SW 1271 (cell line): ENCODE data around the gene CMC2.
A peak's percentile ranks its signal among the peaks of the same experiment; 100 is the strongest.

Experiments used
- DNase-seq, 2 experiments: peaks; one replicate each; lab custom pipeline; 2025; lab: John Stamatoyannopoulos, UW

CMC2 gene

GRCh38 chr16:80973991-80974390 lies 32.7 kb downstream of the CMC2 start:
- no peak for DNase-seq

- no peak for DNase-seq
Observed at GRCh38 chr16:80972611-80973010, 34.1 kb downstream of the CMC2 start.

GRCh38 chr16:80971819-80972218 lies 34.9 kb downstream of the CMC2 start:
- no peak for DNase-seq

- no peak for DNase-seq
Observed at GRCh38 chr16:80969114-80969484, 37.6 kb downstream of the CMC2 start.

- no peak for DNase-seq
Observed at GRCh38 chr16:80968386-80969113, 38.1 kb downstream of the CMC2 start.

GRCh38 chr16:80966617-80967016 lies 40.1 kb downstream of the CMC2 start:
- no peak for DNase-seq

GRCh38 chr16:80964351-80964750 lies 42.3 kb downstream of the CMC2 start:
- no peak for DNase-seq

GRCh38 chr16:80962879-80963278 lies 43.8 kb downstream of the CMC2 start:
- no peak for DNase-seq

- DNase-seq = no peak
Observed at GRCh38 chr16:80958284-80958683, 48.4 kb downstream of the CMC2 start.

- DNase-seq = no peak
Observed at GRCh38 chr16:80954985-80955384, 51.7 kb downstream of the CMC2 start.

GRCh38 chr16:80948886-80949493 lies 57.7 kb downstream of the CMC2 start:
- DNase-seq = no peak

- DNase-seq = no peak
Observed at GRCh38 chr16:80947708-80948625, 58.7 kb downstream of the CMC2 start.

- DNase-seq = no peak
Observed at GRCh38 chr16:80947239-80947638, 59.4 kb downstream of the CMC2 start.

- DNase-seq = no peak
Observed at GRCh38 chr16:80946481-80946880, 60.2 kb downstream of the CMC2 start.

GRCh38 chr16:80940069-80940856 lies 66.4 kb downstream of the CMC2 start:
- no peak for DNase-seq

- DNase-seq = no peak
Observed at GRCh38 chr16:80938879-80939260, 67.8 kb downstream of the CMC2 start.

- DNase-seq = peak in 1 of 2 experiments; percentile 26
Observed at GRCh38 chr16:80938004-80938878, 68.4 kb downstream of the CMC2 start.

GRCh38 chr16:80936410-80936809 lies 70.3 kb downstream of the CMC2 start:
- DNase-seq = no peak

- no peak for DNase-seq
Observed at GRCh38 chr16:80935691-80936090, 71.0 kb downstream of the CMC2 start.

GRCh38 chr16:80932708-80933095 lies 74.0 kb downstream of the CMC2 start:
- peak; percentile 88 to 89 for DNase-seq
